Heart left ventricle (tissue), 13 donors: Measurements from ENCODE around the gene DSEL.

Experiments used
- CTCF ChIP-seq, 12 donors: fragments of 200-600 bp; sonication (generic) in 4 of 12; IDR thresholded peaks; one replicate each; pipeline versions ENCODE4 v1.5.0 to v1.8.0; 2018 to 2022; ENCODE audit warnings: antibody characterized with exemption in 12 of 12, mild to moderate bottlenecking in 5 of 12
- POLR2A ChIP-seq, 2 donors: fragments of 450-650 bp; IDR thresholded peaks; one replicate each; pipeline ENCODE4 v1.6.1; 2017; ENCODE audit warnings: antibody characterized with exemption in 2 of 2, mild to moderate bottlenecking in 2 of 2, moderate library complexity in 2 of 2
- donor health status: ischemic (EF 13 %, LVEDD 7.1; RV severe dilation, severe dysfunction).
- donor health status: DM: no; HTN: yes; CAD: no.
- donor health status: DM: no; HTN: no; CAD: no.
- donor health status: ischemic (EF 25% LVEDD 6.9; RV normal size, moderate dysfunction).
- donor health status: ischemic (EF 25% LVEDD 5.7; RV mildly dilated, moderate dysfunction).
- donor health status: ischemic (EF 35%, LVEDD 5.7; RV mildly dilated, moderate dysfunction).
- donor health status: nonischemic (EF 11% LVEDD 7.7; RV severe dilation, severe dysfunction).
- donor health status: DM: yes; HTN: yes; CAD: no.
- donor health status: PGD.
- donor health status: ischemic (EF 29% LVEDD 5.4; RV normal size, mild dysfunction).
- donor health status: nonischemic (EF 23%, LVEDD 6.1; RV moderate dilation, normal function).

- TF ChIP-seq CTCF (IDR thresholded peaks at IDR 0.05) (no peak), POLR2A (IDR thresholded peaks at IDR 0.05) (no peak)
These were observed 3.1 kb upstream of the DSEL start for GRCh38 chr18:67519592-67519991.
